DMS 273 (cell line): ENCODE results near the gene PDE3A.

Experiments used
- DNase-seq: peaks from one replicate; lab custom pipeline; 2025; ENCODE audit not compliant: unreplicated experiment; lab: John Stamatoyannopoulos, UW

The PDE3A gene

DNA sequence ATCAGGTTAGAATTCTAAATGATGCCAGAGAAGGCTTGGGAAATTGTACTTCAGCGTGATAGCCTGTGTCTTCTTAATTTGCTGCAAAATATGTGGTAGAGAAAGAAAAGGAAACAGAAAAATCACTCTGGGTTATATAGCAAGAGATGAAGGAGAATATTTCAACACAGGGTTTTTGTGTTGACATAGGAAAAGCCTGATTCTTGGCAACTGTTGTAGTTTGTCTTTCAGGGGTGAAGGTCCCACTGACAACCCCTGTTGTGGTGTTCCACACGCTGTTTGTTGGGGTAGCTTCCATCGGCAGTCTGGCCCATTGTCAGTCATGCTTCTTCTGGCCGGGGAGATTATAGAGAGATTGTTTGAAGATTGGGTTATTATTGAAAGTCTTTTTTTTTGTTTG is 313.0 kb downstream of the PDE3A start:
- no peak for DNase-seq

DNA sequence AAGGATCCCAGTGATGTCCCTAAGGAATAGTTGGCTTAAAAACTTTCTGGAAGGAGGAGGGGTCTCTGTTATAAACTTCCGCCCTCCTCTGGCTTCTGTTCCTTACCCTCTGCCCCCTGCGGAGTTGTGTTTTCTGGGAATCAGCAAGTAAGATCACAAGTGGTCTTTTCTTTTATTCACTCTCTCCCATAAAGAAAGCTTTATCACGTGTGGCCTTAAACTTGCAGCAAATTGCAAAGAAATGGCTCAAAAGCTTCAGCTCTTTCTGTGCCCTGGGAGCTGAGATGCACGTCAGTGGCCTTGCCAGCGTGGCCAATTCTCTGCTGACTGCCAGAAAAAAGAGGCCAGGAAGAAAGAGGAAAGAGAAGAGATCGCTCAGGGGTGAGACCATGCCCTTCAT is 326.9 kb downstream of the PDE3A start, which contains the start of gene SLCO1C1:
Gene SLCO1C1, plus strand, starts transcription at position 101 of the 400 bp plus-strand sequence. CDS start 4,245 bp downstream, outside the sequence.
- no peak for DNase-seq

- DNase-seq: no peak
Observed at GRCh38 chr12:20696181-20696905, 328.0 kb downstream of the PDE3A start.

DNA sequence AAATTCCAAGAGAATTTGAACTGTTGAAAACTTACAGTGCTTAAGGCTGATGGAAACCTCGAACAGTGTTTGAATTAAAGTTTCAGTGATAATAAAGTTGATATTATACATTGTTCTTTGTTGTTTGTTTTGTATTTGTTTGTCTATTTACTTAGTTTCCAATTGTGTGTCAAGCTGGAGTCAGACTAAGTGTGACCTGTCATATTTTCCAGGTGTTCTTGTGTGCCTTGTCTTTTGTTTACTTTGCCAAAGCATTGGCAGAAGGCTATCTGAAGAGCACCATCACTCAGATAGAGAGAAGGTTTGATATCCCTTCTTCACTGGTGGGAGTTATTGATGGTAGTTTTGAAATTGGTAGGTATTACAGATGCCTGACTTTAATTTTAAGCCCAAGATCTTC is 332.8 kb downstream of the PDE3A start:
- no peak for DNase-seq

- no peak for DNase-seq
Observed at GRCh38 chr12:20704860-20705259, 336.5 kb downstream of the PDE3A start.

GRCh38 chr12:20711846-20712245 is 343.5 kb downstream of the PDE3A start:
- no peak for DNase-seq

GRCh38 chr12:20716037-20716436 is 347.7 kb downstream of the PDE3A start:
- DNase-seq: no peak

DNA sequence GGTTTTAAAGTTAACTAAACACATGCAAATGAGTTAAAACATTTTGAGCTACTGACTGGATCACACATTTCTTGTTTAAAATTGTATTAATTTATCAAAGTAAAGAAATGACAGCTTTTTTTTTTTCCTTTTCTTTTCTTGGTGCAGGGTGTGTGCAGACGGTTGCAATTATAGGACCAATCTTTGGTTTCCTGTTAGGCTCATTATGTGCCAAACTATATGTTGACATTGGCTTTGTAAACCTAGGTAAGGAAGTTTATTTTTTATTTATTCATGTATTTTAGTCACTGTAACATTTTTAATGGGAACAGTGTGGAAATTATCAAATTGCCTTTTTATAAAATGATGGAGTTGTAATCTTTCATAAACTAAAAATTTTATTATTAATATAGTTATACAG is 348.6 kb downstream of the PDE3A start:
- no peak for DNase-seq

DNA sequence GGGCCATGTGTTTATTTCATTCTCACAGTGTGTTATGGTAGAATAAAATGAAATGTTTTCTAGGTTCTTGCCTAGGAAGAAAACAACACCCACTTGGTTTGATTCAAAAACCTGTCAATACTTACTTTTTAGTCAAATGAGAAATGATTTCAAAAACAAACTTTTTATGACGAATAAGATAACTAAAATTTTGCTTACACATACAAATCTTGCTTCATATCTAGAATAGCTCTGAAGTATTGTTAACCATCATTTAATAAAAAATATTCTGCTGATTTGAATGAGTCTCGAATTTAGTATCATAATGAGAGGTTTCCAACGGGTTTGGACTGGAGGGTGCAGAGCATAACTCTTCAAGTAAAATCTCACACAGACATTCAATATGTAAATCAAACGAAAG is 350.0 kb downstream of the PDE3A start:
- DNase-seq: no peak

DNA sequence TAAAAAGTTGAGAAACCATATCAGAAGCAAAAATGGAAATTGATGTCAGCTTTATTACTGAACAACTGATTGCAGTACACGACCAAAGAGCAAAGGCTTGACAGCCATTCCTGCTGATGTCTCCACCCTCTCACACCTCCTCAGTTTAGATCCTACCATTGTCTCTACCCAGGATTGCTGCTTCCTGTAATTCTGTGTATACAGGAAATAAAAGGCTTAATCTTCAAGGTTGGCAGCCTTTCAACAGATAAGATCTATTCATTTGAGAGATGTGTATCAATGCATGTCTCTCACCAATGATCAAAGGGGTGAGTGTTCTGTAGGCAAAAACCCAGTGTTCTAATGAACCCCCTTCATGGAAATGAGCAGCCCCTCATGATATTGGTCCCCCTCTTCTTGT is 353.8 kb downstream of the PDE3A start:
- no peak for DNase-seq

GRCh38 chr12:20731274-20731673 is 362.9 kb downstream of the PDE3A start:
- DNase-seq: no peak
